ENCODE results near the gene NOTCH1. TPM values are rescaled to one million over a fixed set of nuclear protein-coding genes. Genes with fewer than 3 reads are reported as not detected.

The NOTCH1 gene
- total and polyA plus RNA-seq, 2 of the 8 experiments (the other 6 are each of a cell fraction or from before 2014, with no cell fraction given): 6.9 to 55.6 TPM

DNA sequence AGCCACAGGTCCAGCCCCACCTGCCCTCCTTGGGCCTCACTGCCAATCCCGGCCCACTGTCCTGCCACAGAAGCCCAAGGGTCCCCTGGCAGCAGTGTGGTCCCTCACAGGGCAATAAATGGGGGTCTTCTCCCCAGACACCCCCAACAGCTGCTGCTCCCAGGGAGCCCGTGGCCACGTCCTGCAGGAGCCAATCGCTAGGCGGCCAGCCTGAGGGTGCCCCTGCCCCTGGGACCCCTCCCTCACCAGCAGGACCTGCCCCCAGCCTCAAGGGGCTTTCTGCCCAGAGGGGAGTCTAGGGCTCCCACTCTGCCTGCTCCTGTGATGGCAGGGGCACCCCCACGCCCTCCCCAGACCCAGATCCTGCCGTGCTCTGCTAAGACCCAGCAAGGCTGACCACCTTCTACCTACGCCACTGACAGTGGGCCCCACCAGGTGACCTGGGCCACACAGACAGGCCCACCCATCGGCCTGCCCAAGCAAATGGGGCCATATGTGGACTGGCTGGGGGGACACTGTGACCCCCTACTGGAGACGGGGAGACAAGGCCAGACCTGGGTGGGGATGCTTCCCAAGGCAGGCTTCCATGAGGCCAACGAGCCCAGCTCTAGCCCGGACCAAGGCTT lies 17.0 kb downstream of the NOTCH1 start:
- Histone ChIP-seq H3K14ac (ENCODE audit: insufficient read length) (no peak overlapping the region), H4K8ac (ENCODE audit: extremely low read depth, insufficient read depth, low read length) (no peak overlapping the region; the same call in 1 of the 2 replicates), H3K23me2 (ENCODE audit: low read depth, low read length) (no peaks in the 10 kb centered on the region), H2AK5ac (ENCODE audit: low read depth, low read length) (no peak overlapping the region), H3K27ac (ENCODE audit: low read depth, low read length) (0 out of 2 replicates have a peak overlapping the region, but pooled peaks have one; percentile 15), H2BK20ac (ENCODE audit: low read length) (no peak overlapping the region), H3K79me2 (ENCODE audit: control insufficient read depth in 1 of 2, insufficient read depth in 2 of 2, low read length in 2 of 2) (peaks cover 0 to 83% of the 10 kb centered on the region in 2 experiments; a peak in 3 of 4 replicates), H2BK5ac (ENCODE audit: low read depth, low read length) (no peak overlapping the region), H2AFZ (ENCODE audit: low read length) (no peak overlapping the region), H3K9me3 (ENCODE audit: insufficient read depth in 2 of 2, low read depth in 1 of 2, low read length in 1 of 2) (peaks cover 0 to 6% of the 10 kb centered on the region in 2 experiments; a peak in 2 of 4 replicates), H2BK12ac (ENCODE audit: low read depth, low read length) (no peak overlapping the region), H3K4me3 (ENCODE audit: extremely low read depth in 1 of 4, insufficient read depth in 2 of 4, low read depth in 3 of 4, low read length in 4 of 4) (no peak overlapping the region), H3K36me3 (ENCODE audit: control insufficient read depth in 2 of 4, insufficient read depth in 4 of 4, low read length in 3 of 4) (peaks cover 0 to 2% (median 0%) of the 10 kb centered on the region in 4 experiments; a peak in 1 of 8 replicates), H3K56ac (replicated peaks; ENCODE audit: insufficient read length, low read depth, low read length) (no peak overlapping the region), H3K4ac (replicated peaks; ENCODE audit: insufficient read length, low read depth, low read length) (peak overlapping the region; percentile 69), H3K4me2 (ENCODE audit: insufficient read depth in 1 of 2, low read depth in 2 of 2, low read length in 2 of 2) (no peak overlapping the region), H2BK120ac (replicated peaks; ENCODE audit: low read depth, low read length) (no peak overlapping the region), H3K9ac (replicated peaks in 1 of 4; ENCODE audit: extremely low read depth in 1 of 4, low read depth in 3 of 4, low read length in 3 of 4) (no peak overlapping the region), H3K79me1 (ENCODE audit: low read depth, low read length) (peaks cover 17% of the 10 kb centered on the region), H2BK15ac (ENCODE audit: low read length) (no peak overlapping the region), H4K5ac (ENCODE audit: insufficient read length, low read depth, low read length) (no peak overlapping the region), H3K23ac (ENCODE audit: insufficient read length) (no peak overlapping the region), H3K27me3 (replicated peaks in 1 of 4; ENCODE audit: control insufficient read depth in 3 of 4, extremely low read depth in 1 of 4, insufficient read depth in 3 of 4, low read length in 3 of 4) (no peaks in the 10 kb centered on the region), H3K18ac (ENCODE audit: extremely low read depth, low read length) (no peak overlapping the region), H4K20me1 (replicated peaks in 1 of 2; ENCODE audit: control insufficient read depth in 1 of 2, insufficient read depth in 2 of 2, low read length in 2 of 2) (peaks cover 12 to 36% of the 10 kb centered on the region in 2 experiments), H4K91ac (replicated peaks; ENCODE audit: insufficient read length, low read length) (no peak overlapping the region), H3K4me1 (replicated peaks in 1 of 4; ENCODE audit: control insufficient read depth in 3 of 4, insufficient read depth in 4 of 4, low read length in 3 of 4) (peaks cover 0 to 24% (median 14%) of the 10 kb centered on the region in 4 experiments; a peak in 5 of 7 replicates)
- POLR2A ChIA-PET (ENCODE audit: partially characterized antibody): interaction anchor here (1.0 to 1.6 kb wide), 3 partner anchors 9 to 78 kb away, joined by 3 to 4 read pairs (median 3); no protein-coding TSS in a partner anchor
- FAIRE-seq: no peak
- DNase-seq (ENCODE audit: low read depth in 1 of 2, low spot score in 2 of 2): no peak
- 92% methylated on average over 12 of the region's 12 CpGs; no CpG with 5 or more reads in 1 of the 2 experiments for WGBS, 2 experiments (ENCODE audit: extremely low coverage in 1 of 2, insufficient coverage in 1 of 2, insufficient read length in 1 of 2, insufficient replicate concordance in 2 of 2, low coverage in 1 of 2, low lambda C conversion rate in 2 of 2, missing lambda C conversion rate in 1 of 2)
- CTCF ChIA-PET (ENCODE audit: partially characterized antibody): interaction anchor here (0.9 to 6.9 kb wide), 10 partner anchors 11 to 144 kb away, joined by 3 to 53 read pairs (median 6); no protein-coding TSS in a partner anchor
- TF ChIP-seq TAF7 (optimal IDR thresholded peaks at IDR 0.05; ENCODE audit: borderline replicate concordance, low read depth, low read length): no peak
- TF ChIP-seq RAD21 (IDR thresholded peaks at IDR 0.05 in 1 of 2, conservative IDR thresholded peaks at IDR 0.05 in 1 of 2; ENCODE audit: low read depth in 2 of 2, low read length in 2 of 2): no peak
- no peak for TF ChIP-seq ZNF274 (IDR thresholded peaks at IDR 0.05; ENCODE audit: borderline replicate concordance, extremely low read depth, low read length)
- no peak for TF ChIP-seq CEBPB (IDR thresholded peaks at IDR 0.05; ENCODE audit: low read depth, low read length)
- TF ChIP-seq, protein P1, sequence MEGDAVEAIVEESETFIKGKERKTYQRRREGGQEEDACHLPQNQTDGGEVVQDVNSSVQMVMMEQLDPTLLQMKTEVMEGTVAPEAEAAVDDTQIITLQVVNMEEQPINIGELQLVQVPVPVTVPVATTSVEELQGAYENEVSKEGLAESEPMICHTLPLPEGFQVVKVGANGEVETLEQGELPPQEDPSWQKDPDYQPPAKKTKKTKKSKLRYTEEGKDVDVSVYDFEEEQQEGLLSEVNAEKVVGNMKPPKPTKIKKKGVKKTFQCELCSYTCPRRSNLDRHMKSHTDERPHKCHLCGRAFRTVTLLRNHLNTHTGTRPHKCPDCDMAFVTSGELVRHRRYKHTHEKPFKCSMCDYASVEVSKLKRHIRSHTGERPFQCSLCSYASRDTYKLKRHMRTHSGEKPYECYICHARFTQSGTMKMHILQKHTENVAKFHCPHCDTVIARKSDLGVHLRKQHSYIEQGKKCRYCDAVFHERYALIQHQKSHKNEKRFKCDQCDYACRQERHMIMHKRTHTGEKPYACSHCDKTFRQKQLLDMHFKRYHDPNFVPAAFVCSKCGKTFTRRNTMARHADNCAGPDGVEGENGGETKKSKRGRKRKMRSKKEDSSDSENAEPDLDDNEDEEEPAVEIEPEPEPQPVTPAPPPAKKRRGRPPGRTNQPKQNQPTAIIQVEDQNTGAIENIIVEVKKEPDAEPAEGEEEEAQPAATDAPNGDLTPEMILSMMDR (IDR thresholded peaks at IDR 0.05; ENCODE audit: control extremely low read depth in 1 of 3, insufficient read depth in 1 of 3, low read depth in 1 of 3, low read length in 3 of 3): no peak
- no peak for TF ChIP-seq EP300 (IDR thresholded peaks at IDR 0.05; ENCODE audit: borderline replicate concordance in 1 of 2, low read depth in 2 of 2, low read length in 2 of 2)
- TF ChIP-seq KDM4A (IDR thresholded peaks at IDR 0.05; ENCODE audit: low read depth, low read length, severe bottlenecking): no peak
- TF ChIP-seq TCF12 (IDR thresholded peaks at IDR 0.05; ENCODE audit: low read depth, low read length): no peak
- TF ChIP-seq POU5F1 (IDR thresholded peaks at IDR 0.05; ENCODE audit: low read depth, low read length): no peak
